NCI-H2227 (cell line): ENCODE measurements around the gene GSG1L.
"Not testable (repeated sequence)": the region's sequence is repeated elsewhere in the genome, so short reads cannot be mapped to it uniquely, and the experiment has no call there.

Experiments used
- DNase-seq: peaks from one replicate; lab custom pipeline; 2025; ENCODE audit not compliant: unreplicated experiment; lab: John Stamatoyannopoulos, UW

The GSG1L gene

GRCh38 chr16:27907457-27907972 is 156.0 kb downstream of the GSG1L start:
- no peak for DNase-seq

DNA sequence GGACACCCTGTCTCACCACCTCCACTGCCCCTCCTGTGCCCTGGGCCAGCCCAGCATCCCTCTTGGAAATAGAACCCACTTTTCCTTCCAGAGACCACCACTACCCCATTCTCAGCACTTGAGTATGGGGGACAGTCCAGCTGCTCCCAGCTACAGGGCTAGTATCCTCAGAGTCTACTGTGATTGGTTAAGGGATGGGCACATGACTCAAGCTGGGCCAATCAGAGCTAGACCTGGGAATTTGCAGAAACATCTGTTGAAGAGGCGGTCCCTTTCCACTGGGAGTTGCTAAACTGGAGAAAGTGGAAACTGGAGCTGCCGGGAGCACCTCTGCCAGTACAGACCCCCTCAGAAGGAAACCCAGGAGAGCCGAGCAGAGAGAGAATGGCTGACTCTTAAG is 156.6 kb downstream of the GSG1L start:
- DNase-seq, result no peak

- DNase-seq, result no peak
Observed at GRCh38 chr16:27903046-27903655, 160.4 kb downstream of the GSG1L start.

GRCh38 chr16:27902551-27902950 is 161.0 kb downstream of the GSG1L start:
- no peak for DNase-seq

- no peak for DNase-seq
Observed at GRCh38 chr16:27901956-27902355, 161.6 kb downstream of the GSG1L start.

DNA sequence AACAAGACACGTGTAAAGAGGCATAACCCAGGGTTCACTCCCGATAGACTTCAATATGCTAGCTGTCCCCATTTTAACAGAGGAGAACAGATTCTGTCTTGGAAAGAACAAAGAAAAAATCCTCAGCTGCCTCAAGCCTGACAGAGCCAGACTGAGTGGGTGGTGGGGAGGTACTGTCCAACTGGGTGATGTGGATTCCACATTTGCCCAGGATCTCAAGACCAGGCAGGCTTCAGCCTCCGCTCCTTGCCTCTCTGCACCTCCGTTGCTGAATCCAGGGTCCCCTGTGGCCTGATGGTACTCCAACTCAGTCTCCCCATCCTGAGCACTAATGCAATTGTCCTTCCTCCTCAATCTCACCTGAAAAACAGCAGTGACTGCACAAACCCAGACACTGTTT is 163.8 kb downstream of the GSG1L start:
- DNase-seq, result no peak

DNA sequence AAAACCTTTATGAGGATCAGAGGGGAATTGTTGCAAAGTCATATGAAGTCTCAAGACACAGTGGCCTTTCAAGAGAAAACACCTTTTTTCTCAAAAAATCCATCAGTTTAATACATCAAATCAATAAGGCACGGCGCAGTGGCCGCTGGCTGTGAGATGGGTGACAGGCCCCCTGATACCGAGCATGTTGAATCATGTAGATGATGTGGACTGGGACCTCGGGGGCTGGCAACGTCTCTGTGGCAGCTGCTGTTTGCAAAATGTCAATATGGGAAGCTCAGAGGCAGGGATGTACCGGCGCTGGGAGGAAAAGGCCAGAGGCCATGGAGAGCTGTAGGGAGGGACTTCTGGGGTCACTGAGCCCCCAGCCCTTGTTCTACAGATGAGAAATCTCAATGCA is 169.1 kb downstream of the GSG1L start:
- no peak for DNase-seq

- DNase-seq, result peak; percentile 37
Observed at GRCh38 chr16:27892879-27893278, 170.6 kb downstream of the GSG1L start.

DNA sequence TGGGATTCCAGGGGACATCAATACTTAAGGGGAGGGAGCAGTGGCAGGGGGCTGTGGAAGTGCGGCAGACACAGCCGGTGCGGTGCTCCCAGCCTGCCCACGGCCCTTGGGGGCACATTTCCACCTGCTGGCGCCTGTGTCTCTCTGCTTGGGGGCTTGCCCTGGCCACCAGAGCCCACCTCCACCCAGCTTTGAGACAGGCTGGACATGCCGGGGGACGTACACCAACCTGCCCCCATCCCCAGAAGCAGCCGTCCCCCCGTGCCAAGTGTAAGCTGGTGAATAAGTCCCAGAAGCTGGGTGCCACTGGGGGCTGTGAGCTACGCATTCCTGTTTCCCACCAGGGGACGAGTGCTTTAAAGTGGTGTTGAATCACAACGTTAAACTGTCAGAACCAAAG is 172.6 kb downstream of the GSG1L start:
- no peak for DNase-seq

- DNase-seq, result no peak
Observed at GRCh38 chr16:27890006-27890405, 173.5 kb downstream of the GSG1L start.

- no peak for DNase-seq
Observed at GRCh38 chr16:27883576-27883975, 179.9 kb downstream of the GSG1L start.

DNA sequence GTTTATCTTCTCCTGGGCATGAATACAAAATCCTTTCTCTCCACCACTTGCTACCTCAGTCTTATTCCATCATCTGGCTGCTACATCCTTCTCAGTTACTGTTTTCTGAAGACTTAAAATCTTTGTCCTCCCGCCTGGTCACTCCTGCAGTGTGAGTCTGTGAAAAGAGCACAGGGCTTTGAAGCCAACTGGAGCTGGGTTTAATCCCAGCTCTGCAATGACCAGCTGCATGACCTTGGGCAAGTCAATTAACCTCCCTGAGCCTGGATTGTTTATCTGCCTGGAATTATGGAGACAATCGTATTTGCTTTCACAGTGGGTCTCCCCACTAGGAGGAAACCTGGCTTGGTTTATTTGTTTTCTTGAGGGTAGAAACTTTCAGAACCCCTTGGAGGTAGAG is 183.2 kb downstream of the GSG1L start:
- no peak for DNase-seq

DNA sequence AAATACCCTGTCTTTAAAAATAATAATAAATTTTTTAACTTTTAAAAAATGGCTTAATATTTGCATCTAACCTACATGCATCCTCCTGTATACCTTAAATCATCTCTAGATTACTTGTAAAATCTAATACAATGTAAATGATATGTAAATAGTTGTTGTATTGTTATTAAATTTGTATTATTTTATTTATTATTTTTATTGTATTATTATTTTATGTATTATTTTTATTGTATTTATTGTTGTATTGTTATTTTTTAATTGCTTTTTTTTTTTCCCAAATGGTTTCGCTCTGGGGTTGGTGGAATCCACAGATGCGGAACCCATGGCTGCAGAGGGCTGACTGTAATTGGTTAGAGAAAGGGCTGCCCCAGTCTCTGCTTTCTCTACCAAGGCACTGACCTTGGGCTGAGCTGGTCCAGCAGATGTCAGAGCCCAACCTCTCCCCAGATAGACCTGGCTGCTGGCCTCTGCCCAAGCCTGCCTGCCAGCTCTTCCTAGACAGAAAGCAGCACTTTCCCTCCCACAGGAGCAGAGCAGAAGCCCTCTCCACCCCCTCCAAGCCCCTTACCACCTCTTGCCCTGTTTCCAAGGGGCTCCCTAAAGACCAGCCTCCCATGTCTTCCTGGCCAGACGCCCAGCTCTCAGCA is 183.8 kb downstream of the GSG1L start:
- no peak for DNase-seq

GRCh38 chr16:27872627-27873026 is 190.9 kb downstream of the GSG1L start:
- not testable (repeated sequence) for DNase-seq

GRCh38 chr16:27870116-27870798 is 193.3 kb downstream of the GSG1L start:
- no peak for DNase-seq

GRCh38 chr16:27869411-27869810 is 194.1 kb downstream of the GSG1L start:
- no peak for DNase-seq

DNA sequence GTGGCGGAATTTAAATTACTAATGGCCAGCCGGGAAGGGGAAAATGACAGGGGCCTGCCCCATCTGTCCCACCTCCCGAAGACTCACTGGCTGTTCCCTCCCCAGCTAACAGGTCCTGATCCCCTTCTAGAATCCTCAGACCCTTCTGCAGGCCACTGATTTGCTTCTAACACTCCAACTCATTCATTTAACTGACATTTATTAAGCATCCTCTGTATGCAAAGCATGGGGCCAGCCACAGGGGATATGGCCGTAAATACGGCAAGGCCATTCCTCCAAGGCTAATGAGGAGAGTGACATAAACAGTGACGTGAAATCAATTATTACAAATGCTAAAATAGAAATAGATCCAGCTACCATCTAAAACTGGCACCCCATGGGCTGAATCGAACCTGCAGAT is 195.3 kb downstream of the GSG1L start:
- DNase-seq, result no peak

DNA sequence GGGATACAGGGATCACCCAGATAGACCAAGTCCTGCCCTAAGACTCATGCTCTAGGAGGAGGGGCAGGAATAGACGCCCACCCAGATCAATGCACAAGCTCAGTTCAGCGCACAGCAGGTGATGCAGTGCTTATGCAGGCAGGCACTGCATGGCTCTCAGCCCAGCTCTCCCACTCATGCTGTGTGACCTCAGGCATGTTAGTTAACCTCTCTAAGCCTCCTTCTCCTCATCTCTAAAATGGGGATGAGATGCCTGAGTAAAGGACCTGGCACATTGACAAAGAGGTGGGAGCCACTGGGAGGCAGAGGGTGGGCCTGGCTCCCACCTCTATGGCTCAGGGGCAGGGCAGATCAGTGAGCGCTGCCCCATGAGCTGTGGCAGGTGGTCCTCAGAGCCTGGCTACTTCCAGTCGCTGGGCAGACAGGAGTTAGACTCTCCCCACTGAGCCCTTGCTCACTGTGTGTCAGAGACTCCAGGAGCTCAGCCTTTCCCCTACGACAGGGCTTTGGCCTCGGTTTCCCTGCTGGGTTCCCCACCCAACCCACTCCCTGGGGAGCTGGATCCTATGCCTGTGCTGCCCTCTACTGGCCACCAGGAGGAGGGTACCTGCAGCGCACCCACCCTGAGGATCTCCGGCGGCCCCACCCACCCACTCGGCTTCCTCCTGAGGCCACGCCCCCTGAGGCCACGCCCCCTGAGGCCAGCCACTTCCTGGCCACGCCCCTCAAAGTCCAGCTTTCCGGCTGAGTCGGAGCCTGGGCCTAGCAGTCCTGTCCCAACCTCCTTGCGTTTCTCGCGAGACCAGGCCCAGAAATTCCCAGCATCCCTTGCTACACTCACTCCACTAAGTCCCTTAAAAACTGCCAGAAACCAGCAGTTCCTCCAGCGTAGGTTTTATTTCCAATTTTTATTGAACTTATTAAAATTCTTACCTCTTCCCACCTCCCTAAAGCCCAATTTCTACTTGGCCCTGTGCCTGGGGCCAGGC is 196.1 kb downstream of the GSG1L start:
- peak; percentile 28 for DNase-seq

GRCh38 chr16:27863377-27863776 is 200.1 kb downstream of the GSG1L start:
- DNase-seq, result no peak

GRCh38 chr16:27862953-27863352 is 200.6 kb downstream of the GSG1L start:
- DNase-seq, result no peak

DNA sequence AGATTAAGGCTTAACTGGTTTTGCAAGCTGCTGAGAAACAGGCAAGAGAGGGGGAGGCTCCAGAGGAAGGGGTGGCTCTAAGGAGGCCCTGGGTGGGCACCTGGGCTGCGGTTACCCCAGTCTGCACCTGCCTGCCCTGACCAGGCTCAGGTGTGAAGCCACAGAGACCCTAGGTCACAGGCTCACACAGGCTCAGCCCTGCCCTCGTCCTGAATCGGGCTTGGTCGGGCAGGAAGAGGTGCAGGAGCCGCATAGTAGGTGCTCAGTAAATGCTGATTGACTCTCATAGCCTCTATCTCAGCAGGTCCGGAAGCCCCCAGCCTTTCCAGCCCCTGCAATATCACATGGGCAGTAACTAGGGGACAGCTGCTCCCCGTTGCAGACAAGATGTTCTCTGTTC is 203.4 kb downstream of the GSG1L start:
- DNase-seq, result no peak
